Eye (tissue), 1 donor: ENCODE results near the gene EMC6.

Source experiments
- DNase-seq: peaks from one replicate; pipeline ENCODE4 v3.0.0-alpha.2; 2015

EMC6 gene

GRCh38 chr17:3656755-3657587 lies 11.6 kb upstream of the EMC6 start:
- DNase-seq: no peak

GRCh38 chr17:3657588-3657869 lies 11.1 kb upstream of the EMC6 start:
- no peak for DNase-seq

DNA sequence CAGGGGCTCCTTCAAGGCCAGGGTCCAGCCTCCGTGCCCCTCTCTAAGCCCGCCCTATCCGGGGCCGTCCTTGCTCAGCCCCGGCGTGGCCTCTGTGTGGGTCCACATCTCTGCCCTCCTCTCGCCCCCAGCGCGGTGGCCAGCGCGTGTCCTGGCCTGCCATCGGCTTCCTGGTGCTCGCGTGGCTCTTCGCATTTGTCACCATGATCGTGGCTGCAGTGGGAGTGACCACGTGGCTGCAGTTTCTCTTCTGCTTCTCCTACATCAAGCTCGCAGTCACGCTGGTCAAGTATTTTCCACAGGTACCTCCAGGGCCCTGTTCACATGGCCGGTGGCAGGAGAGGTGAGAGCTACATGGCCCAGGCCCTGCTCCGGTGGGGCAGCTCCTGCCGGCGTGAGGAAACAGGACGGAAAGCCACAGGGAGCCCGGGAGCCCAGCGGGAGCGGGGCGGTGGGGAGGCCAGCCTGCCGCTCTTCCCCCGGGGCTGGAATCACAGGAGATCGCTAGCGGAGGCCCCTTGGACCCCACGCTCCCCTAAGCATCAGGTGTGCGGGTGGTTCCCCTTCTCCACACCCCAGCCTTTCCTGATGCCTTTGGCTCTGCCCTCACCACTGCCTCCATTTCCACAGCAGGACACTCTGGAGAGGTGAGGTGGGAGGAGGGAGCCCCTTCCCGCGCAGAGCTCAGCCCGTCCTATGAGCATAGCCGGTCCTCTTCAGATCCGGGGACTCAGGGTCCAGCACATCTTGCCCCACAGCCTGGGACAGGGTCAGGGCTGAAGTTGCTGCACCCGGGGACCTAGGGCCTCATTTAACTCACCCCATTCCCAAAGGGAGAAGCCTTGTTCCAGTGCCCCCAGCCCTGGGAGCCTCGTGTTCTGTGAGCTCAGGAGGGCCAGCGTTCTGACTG lies 10.5 kb upstream of the EMC6 start:
- no peak for DNase-seq

DNA sequence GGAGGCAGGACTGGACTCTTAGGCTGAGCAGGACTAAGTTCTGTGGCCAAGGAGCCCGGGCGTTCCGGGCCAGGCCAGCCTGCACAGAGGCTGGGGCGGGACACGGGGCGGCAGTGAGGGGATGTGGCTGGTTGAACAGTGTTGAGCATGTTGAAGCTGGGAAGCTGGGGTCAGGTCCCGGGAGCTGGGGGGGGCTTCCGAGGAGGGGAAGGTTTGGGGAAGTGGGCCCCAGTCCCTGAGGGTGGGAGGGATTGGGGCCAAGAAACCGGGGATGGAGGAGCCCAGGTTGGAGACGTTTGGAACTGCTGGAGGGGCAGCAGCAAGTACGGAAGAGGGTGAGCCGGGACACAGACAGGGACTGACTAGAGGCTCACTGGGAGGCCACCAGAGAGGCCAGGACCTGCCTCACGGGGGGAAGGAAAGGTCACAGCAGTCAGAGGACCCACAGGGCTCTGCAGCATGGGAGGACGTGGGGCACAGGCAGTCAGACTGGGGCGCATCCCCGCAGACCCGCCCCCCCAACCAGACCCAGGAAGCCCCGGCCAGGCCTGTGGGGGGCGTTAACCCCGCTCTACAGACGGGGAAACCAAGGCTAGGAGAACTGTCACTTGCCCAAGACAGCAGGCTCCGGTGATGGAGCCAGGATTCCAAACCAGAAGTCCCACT lies 9.7 kb upstream of the EMC6 start:
- DNase-seq: no peak

DNA sequence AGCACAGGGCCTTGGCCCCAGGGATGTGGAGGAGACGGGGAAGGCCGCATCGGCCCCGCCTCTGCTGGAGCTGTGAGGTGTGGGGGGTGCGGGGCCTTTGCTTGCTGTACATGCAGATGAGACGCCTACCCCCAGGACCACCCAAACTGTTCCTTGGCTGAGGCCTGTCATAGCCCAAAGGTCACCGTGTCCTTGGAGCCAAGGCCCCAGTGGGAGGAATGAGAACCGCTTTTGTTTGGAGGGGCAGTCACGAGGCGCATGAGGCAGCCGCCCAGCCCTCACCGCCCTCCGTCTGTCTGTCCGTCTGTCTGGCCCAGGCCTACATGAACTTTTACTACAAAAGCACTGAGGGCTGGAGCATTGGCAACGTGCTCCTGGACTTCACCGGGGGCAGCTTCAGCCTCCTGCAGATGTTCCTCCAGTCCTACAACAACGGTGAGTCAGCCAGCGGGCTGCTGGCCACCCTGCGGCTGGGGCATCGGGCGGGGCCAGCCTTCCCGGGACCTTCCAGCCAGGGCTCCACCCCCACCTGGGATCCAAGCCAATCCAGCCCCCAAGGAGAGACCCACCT lies 9.0 kb upstream of the EMC6 start:
- DNase-seq: no peak

GRCh38 chr17:3660311-3660891 lies 8.2 kb upstream of the EMC6 start:
- DNase-seq: no peak

DNA sequence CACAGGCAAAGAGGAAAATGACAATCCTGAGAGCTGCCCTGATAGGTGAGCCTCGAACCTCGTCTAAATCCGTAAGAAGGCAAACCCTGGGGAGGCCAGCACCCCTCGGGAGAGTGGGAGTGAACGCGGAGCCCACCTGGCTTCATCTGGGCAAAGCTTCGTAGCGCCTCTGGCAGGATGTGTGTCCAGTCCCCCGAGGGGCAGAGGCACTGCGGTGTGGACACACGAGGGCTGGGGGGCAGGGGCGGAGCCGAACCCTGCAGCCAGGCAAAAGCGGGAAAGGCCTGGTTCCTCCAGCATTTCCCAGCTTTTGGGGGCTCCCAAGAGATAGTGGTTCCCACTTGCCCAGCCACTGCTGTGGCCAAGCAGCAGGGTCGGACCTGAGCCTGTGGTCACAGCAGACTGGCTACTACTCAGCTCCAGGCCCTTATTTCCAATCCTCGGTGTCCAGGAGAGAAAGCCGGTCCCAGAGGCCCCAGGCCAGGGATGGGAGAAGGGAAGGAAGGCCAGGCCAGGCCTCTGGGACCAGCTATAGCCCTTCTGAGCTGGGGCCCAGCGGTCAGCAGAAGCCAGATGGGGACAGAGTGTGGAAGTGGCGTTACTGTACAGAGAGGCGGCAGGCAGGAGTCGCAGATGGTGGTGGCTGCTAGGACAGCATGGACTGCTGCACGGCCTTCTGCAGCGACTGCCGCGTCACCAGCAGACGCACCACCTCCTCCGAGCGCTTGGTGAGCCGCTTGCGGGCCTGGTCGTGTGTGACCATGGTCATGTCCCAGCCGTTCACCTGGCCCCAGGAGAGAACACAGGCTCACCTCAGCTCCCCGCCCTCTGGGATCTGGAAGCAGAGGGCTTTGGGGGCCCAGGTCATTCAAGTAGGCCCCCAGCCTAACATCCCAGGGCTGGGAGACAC lies 5.3 kb upstream of the EMC6 start:
- no peak for DNase-seq

- DNase-seq: no peak
These were observed 2.8 kb upstream of the EMC6 start for GRCh38 chr17:3665834-3666233.

DNA sequence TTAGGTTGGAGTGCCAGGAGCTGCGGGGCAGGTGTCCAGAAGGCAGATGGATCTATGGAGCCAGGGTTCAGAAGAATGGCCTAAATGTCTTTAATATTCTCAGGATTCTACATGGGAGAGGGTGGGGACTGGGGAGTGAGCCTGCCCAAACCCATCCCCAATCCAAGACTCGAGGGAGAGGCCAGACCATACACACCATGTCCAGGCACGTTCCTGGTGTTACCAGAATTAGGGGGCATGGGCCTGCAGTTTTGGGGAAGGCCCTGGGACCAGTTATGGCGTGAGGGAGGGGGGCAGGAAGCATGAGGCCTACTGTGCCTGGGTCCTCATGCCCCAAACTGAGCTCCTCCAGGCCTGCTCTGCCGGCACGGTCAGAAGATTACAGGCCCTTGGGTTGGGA lies 2.1 kb upstream of the EMC6 start:
- no peak for DNase-seq

DNA sequence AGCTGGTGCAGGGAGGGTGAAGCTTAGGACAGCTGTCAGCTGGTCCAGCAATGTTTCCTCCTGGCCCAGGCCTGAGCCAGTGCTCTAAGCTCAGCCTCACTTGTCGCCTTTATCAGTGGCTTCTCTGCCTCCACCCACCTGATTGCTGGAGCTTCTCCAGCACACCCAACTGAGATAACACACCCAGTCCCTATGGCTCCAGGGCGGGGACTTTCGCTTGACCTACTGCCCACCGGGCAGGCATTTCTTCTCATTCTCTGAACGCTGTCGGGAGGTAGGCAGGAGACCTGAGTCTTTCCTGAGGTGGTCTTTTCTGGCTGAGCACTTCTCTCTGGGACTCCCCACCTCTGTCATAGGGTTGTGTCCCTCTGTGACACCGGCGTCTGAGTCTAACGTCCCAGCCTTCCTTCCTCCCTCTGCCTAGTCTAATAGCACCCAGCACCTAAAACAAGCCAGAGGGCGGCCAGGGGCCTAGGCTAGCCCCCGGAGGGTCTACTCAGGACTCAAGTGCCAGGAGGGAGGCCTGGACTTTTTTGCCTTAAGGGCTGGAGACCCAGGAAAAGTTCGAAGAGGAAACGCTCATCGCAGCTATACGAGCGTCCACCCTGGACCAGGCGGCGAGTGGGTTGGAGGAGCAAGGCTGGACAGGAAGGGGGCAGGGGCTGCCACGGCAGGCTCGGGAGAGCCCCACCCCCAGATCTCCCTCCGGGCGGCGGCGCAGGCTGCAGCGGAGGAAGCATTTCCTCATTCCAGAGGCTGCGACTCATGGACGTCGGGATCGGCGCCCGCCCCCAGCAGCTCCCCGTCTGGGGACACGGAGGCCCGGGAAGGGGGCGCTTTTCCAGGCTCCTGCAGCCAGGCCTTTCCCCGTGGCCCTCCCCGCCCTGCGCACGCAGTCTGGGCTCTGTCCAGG lies 990 bp upstream of the EMC6 start:
- peak; percentile 94 for DNase-seq

GRCh38 chr17:3669085-3669347 lies 404 bp downstream of the EMC6 start:
- DNase-seq: no peak

DNA sequence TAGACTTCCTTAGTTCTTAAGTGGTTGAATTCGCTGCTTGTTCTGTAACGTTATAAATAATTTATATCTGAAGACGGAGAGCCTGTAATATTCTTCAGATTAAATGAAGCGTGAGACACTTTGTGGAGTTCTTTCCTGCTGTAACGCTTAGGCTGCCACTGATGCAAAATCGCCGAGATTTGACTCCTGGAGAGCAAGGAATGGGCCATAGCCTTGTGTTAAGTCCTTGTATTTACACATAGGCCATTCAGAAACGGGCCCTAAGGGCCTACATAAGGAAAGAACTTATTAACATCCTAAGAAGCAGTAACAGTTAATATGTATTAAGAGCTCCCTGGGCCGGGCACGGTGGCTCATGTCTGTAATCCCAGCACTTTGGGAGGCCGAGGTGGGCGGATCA lies 936 bp downstream of the EMC6 start:
- no peak for DNase-seq

- DNase-seq: no peak
These were observed 4.0 kb downstream of the EMC6 start for GRCh38 chr17:3672571-3672970.

DNA sequence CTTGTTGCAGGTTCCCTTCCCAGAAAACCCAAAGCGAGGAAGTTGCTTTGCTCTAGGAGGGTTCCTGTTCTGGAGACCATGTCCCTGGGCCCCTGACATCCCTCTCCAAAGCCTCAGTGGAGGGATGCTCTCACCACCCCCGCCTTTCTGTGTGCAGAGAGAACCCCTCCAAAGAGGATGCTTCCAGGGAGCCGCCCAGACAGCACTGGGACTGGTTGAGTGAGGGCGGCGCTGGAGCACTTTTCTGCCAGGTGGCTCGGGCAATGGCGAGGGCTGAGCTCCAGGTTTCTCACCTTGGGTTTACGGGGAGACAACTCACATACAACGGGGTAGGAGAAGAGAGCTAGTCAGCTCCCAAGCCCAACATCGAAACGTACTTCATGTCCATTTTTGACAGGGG lies 7.3 kb downstream of the EMC6 start:
- DNase-seq: no peak

DNA sequence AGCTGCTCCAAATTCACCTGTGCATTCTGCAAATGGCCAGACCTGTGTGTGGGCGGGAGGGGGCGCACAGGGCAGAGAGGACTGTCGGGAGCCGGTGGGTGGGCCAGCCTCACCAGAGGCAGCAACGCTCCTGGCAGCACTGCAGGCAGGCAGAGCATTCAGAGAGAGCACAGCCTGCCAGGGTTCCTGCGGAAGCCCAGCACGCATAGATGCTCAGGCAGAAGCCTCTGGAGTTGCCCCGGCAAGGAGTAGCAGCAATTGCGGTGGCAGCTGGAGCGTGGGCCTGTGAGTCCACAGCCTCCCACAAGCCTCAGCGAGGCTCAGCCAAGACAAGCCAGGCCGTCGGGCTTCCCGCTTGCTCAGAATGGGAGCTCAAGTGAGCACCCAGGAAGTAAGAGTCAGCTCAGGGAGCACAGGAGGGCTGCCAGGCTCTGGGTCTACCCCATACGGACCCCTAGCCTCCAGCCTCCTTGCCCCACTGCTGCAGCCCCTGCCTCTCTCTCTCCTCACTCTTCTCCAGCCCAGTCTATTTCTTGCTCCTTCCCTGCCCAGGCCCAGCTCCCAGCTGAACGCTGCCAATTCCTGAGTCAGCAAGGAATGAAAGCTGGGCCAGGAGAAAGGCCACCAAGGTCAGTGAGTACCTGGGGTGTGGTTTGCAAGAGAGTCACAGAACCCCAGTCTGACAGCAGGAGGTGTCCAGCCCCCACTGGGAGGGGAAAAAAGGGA lies 9.6 kb downstream of the EMC6 start:
- no peak for DNase-seq

- DNase-seq: no peak
These were observed 10.4 kb downstream of the EMC6 start for GRCh38 chr17:3678821-3679530.

DNA sequence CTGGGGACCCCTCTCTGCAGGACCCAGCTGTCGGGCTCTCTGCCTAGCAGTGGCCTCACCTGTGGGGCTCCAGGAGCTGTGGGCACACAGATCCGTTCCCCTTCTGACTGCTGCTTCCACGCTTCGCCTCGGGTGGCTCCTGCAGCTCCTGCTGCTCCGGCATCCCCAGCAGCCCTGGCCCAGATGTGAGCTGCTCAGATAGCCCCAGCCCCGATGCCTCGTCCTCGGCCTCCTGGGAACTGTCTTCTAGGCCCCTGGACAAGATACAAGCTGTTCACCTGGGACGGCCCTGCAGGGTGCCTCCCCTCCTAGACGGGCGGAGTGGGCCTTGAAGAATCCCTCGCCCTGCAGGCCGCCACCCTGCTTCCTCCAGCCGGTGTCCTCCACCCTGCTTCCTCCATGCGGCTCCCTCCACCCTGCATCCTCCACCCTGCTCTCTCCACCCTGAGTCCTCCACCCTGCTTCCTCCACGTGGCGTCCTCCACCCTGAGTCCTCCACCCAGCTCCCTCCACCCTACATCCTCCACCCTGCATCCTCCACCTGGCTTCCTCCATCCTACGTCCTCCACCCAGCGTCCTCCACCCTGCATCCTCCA lies 11.0 kb downstream of the EMC6 start:
- DNase-seq: no peak

- DNase-seq: no peak
These were observed 12.4 kb downstream of the EMC6 start for GRCh38 chr17:3681057-3681456.

GRCh38 chr17:3681565-3681964 lies 13.0 kb downstream of the EMC6 start:
- DNase-seq: no peak
